Testis (tissue), 2 donors: ENCODE results near the gene MMP11.

ENCODE experiments used
- CTCF ChIP-seq, 3 experiments: fragments of 450-650 bp in 2 of 3; fragments of 200-600 bp in 1 of 3; sonication (generic) in 1 of 3; IDR thresholded peaks; one replicate each; pipeline ENCODE4 v1.5.1; 2016 to 2019; ENCODE audit warnings: antibody characterized with exemption in 3 of 3, mild to moderate bottlenecking in 2 of 3, moderate library complexity in 1 of 3
- POLR2A ChIP-seq: fragments of 450-650 bp; IDR thresholded peaks from one replicate; pipeline ENCODE4 v1.6.1; 2017; ENCODE audit warnings: antibody characterized with exemption, mild to moderate bottlenecking, moderate library complexity

- no peak for TF ChIP-seq CTCF (IDR thresholded peaks at IDR 0.05)
- no peak for TF ChIP-seq POLR2A
These were observed 13.6 kb downstream of the MMP11 start for GRCh38 chr22:23786261-23786710.
